ENCODE measurements around the gene BRSK2.

BRSK2 gene

GRCh38 chr11:1390569-1391164 is 933 bp downstream of the BRSK2 start:
- Histone ChIP-seq H3K9ac (ENCODE audit: low read length) (no peak overlapping the region), H3K36me3 (ENCODE audit: insufficient read depth, low read length) (no peaks in the 10 kb centered on the region), H3F3A (ENCODE audit: insufficient read depth, low read length) (no peaks in the 10 kb centered on the region), H3K4me2 (ENCODE audit: low read length) (no peak overlapping the region), H4K20me1 (ENCODE audit: insufficient read depth, low read length) (no peaks in the 10 kb centered on the region), H3K9me2 (ENCODE audit: low read depth, low read length) (no peaks in the 10 kb centered on the region), H3K79me2 (ENCODE audit: insufficient read depth, low read length) (no peaks in the 10 kb centered on the region), H3K4me3 (ENCODE audit: low read depth, low read length, poor library complexity, severe bottlenecking) (no peak overlapping the region), H3K4me1 (ENCODE audit: insufficient read depth, low read length, severe bottlenecking) (peaks cover 6% of the 10 kb centered on the region), H3K27me3 (ENCODE audit: insufficient read depth, low read length) (no peaks in the 10 kb centered on the region), H3K9me3 (ENCODE audit: low read length) (no peaks in the 10 kb centered on the region), H2AFZ (ENCODE audit: low read length) (no peak overlapping the region), H3K27ac (ENCODE audit: low read depth, low read length, poor library complexity, severe bottlenecking) (no peak overlapping the region)
- TF ChIP-seq, protein P1, sequence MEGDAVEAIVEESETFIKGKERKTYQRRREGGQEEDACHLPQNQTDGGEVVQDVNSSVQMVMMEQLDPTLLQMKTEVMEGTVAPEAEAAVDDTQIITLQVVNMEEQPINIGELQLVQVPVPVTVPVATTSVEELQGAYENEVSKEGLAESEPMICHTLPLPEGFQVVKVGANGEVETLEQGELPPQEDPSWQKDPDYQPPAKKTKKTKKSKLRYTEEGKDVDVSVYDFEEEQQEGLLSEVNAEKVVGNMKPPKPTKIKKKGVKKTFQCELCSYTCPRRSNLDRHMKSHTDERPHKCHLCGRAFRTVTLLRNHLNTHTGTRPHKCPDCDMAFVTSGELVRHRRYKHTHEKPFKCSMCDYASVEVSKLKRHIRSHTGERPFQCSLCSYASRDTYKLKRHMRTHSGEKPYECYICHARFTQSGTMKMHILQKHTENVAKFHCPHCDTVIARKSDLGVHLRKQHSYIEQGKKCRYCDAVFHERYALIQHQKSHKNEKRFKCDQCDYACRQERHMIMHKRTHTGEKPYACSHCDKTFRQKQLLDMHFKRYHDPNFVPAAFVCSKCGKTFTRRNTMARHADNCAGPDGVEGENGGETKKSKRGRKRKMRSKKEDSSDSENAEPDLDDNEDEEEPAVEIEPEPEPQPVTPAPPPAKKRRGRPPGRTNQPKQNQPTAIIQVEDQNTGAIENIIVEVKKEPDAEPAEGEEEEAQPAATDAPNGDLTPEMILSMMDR (IDR thresholded peaks at IDR 0.05; ENCODE audit: low read length): no peak
- no peak for TF ChIP-seq EZH2 (IDR thresholded peaks at IDR 0.05; ENCODE audit: borderline replicate concordance, low read length)

- H3K36me3 ChIP-seq (ENCODE audit: insufficient read depth, low read length): no peaks in the 10 kb centered on the region
- H3K9ac ChIP-seq (ENCODE audit: low read length): no peak overlapping the region
- H3K79me2 ChIP-seq (ENCODE audit: insufficient read depth, low read length): no peaks in the 10 kb centered on the region
- no peak overlapping the region for H3K4me2 ChIP-seq (ENCODE audit: low read length)
- no peak for TF ChIP-seq EZH2 (IDR thresholded peaks at IDR 0.05; ENCODE audit: borderline replicate concordance, low read length)
- TF ChIP-seq, protein P1 (IDR thresholded peaks at IDR 0.05; ENCODE audit: low read length): no peak
- H3K4me1 ChIP-seq (ENCODE audit: insufficient read depth, low read length, severe bottlenecking): peaks cover 6% of the 10 kb centered on the region
- no peaks in the 10 kb centered on the region for H3K9me3 ChIP-seq (ENCODE audit: low read length)
- H3F3A ChIP-seq (ENCODE audit: insufficient read depth, low read length): no peaks in the 10 kb centered on the region
- H3K27ac ChIP-seq (ENCODE audit: low read depth, low read length, poor library complexity, severe bottlenecking): no peak overlapping the region
- no peaks in the 10 kb centered on the region for H3K9me2 ChIP-seq (ENCODE audit: low read depth, low read length)
- no peaks in the 10 kb centered on the region for H3K27me3 ChIP-seq (ENCODE audit: insufficient read depth, low read length)
- no peak overlapping the region for H2AFZ ChIP-seq (ENCODE audit: low read length)
- no peak overlapping the region for H3K4me3 ChIP-seq (ENCODE audit: low read depth, low read length, poor library complexity, severe bottlenecking)
- no peaks in the 10 kb centered on the region for H4K20me1 ChIP-seq (ENCODE audit: insufficient read depth, low read length)
These were observed 1.7 kb downstream of the BRSK2 start for GRCh38 chr11:1391165-1392075.

GRCh38 chr11:1392111-1392510 is 2.4 kb downstream of the BRSK2 start:
- H3K27me3 ChIP-seq (ENCODE audit: insufficient read depth, low read length): no peaks in the 10 kb centered on the region
- H3K27ac ChIP-seq (ENCODE audit: low read depth, low read length, poor library complexity, severe bottlenecking): no peak overlapping the region
- no peak for TF ChIP-seq EZH2 (IDR thresholded peaks at IDR 0.05; ENCODE audit: borderline replicate concordance, low read length)
- TF ChIP-seq, protein P1 (IDR thresholded peaks at IDR 0.05; ENCODE audit: low read length): no peak

More at GRCh38 chr11:1392111-1392510, 2.4 kb downstream of the BRSK2 start:
- Histone ChIP-seq H3K4me2 (ENCODE audit: low read length) (no peak overlapping the region), H3K9me2 (ENCODE audit: low read depth, low read length) (no peaks in the 10 kb centered on the region), H3K79me2 (ENCODE audit: insufficient read depth, low read length) (no peaks in the 10 kb centered on the region), H3K9me3 (ENCODE audit: low read length) (no peaks in the 10 kb centered on the region), H2AFZ (ENCODE audit: low read length) (no peak overlapping the region), H3K4me1 (ENCODE audit: insufficient read depth, low read length, severe bottlenecking) (peaks cover 6% of the 10 kb centered on the region), H3K4me3 (ENCODE audit: low read depth, low read length, poor library complexity, severe bottlenecking) (no peak overlapping the region), H3K36me3 (ENCODE audit: insufficient read depth, low read length) (no peaks in the 10 kb centered on the region), H4K20me1 (ENCODE audit: insufficient read depth, low read length) (no peaks in the 10 kb centered on the region), H3F3A (ENCODE audit: insufficient read depth, low read length) (no peaks in the 10 kb centered on the region), H3K9ac (ENCODE audit: low read length) (no peak overlapping the region)
